Stomach (tissue), 9 donors: ENCODE measurements around the gene AKAP5. TPM values are rescaled to one million over a fixed set of nuclear protein-coding genes. Genes with fewer than 3 reads are reported as not detected.
A peak's percentile ranks its signal among the peaks of the same experiment; 100 is the strongest.

ENCODE experiments used
- DNase-seq, 2 donors: peaks; one replicate each; pipeline versions ENCODE4 v3.0.0 to v3.0.0-alpha.2; 2013 to 2019
- H3K27ac ChIP-seq, 5 donors: fragments of 200-600 bp in 4 of 5; sonication (generic) in 4 of 5; one replicate each; pipeline ENCODE4 v1.5.1; 2013 to 2019; ENCODE audit warnings: mild to moderate bottlenecking in 1 of 5, moderate library complexity in 1 of 5
- H3K27me3 ChIP-seq, 3 donors: fragments of 200-600 bp; sonication (generic); one replicate each; pipeline ENCODE4 v1.5.1; 2017 to 2019; ENCODE audit warnings: mixed run types in 1 of 3
- H3K36me3 ChIP-seq, 4 donors: fragments of 200-600 bp; sonication (generic); 1 replicate in 3 of 4; 2 replicates in 1 of 4; pipeline ENCODE4 v1.5.1; 2016 to 2019
- H3K4me1 ChIP-seq, 4 donors: fragments of 200-600 bp; sonication (generic); one replicate each; pipeline ENCODE4 v1.5.1; 2016 to 2019
- H3K4me3 ChIP-seq, 4 donors: fragments of 200-600 bp; sonication (generic) in 3 of 4; one replicate each; pipeline ENCODE4 v1.5.1; 2016 to 2019; ENCODE audit warnings: mild to moderate bottlenecking in 1 of 4
- H3K9me3 ChIP-seq, 4 donors: fragments of 200-600 bp; sonication (generic); one replicate each; pipeline ENCODE4 v1.5.1; 2016 to 2019
- CTCF ChIP-seq, 7 experiments: fragments of 450-650 bp in 4 of 7; fragments of 200-600 bp in 3 of 7; sonication (generic) in 3 of 7; IDR thresholded peaks; one replicate each; pipeline ENCODE4 v1.5.1; 2016 to 2019; ENCODE audit warnings: antibody characterized with exemption in 7 of 7, control low read depth in 2 of 7, mild to moderate bottlenecking in 1 of 7
- EP300 ChIP-seq: sonication (generic); formaldehyde crosslinking; IDR thresholded peaks from one replicate; pipeline ENCODE4 v1.6.1; 2017; ENCODE audit warnings: antibody characterized with exemption
- POLR2A ChIP-seq, 4 donors: fragments of 450-650 bp; IDR thresholded peaks; one replicate each; pipeline ENCODE4 v1.6.1; 2016; ENCODE audit warnings: antibody characterized with exemption in 4 of 4, control low read depth in 2 of 4, mild to moderate bottlenecking in 1 of 4, moderate library complexity in 1 of 4
- POLR2AphosphoS5 ChIP-seq, 3 donors: sonication (generic); formaldehyde crosslinking; IDR thresholded peaks; one replicate each; pipeline ENCODE4 v1.6.1; 2016; ENCODE audit warnings: antibody characterized with exemption in 3 of 3
- WGBS, 5 donors: extraction: QIAGEN DNeasy Blood & Tissue Kit in 3 of 5; methylation state at CpG; one replicate each; pipeline versions ENCODE4 v1.1.5 to v1.1.7; 2013 to 2018; 5-methylcytosine and 5-hydroxymethylcytosine counted together
- intact Hi-C: fragments of 100-400 bp; cut with DNase I; formaldehyde crosslinking; loops from one replicate; pipeline ENCODE4 v1.15.1; 2023; ENCODE audit warnings: low total_unique reads
- polyA plus RNA-seq, 3 donors: library from polyadenylated mRNA; stranded (reverse); fragments of 200-250 nt; gene quantifications; one replicate each; pipeline ENCODE4 v1.2.3, GENCODE V29; 2013
- total RNA-seq, 5 donors: library from RNA; depleted of rRNA; stranded (reverse); fragments of >200 nt; gene quantifications; one replicate each; pipeline versions ENCODE4 v1.1.0 to v1.2.3, GENCODE V29; 2014 to 2016
- donor health status: healthy with polysubstance abuse.
- donor health status: Bipolar disorder and iron deficiency.
- donor health status: healthy.

AKAP5 gene
- total and polyA plus RNA-seq, 8 donors = 0.15 to 3.2 (median 0.72) TPM; not detected in 3

- no peaks in the 10 kb centered on the region for H3K27me3 ChIP-seq
- no peaks in the 10 kb centered on the region for H3K4me1 ChIP-seq
- H3K27ac ChIP-seq = no peak overlapping the region
- 87 to 92% (median 90%) methylated on average over 7 of the region's 7 CpGs for WGBS, 5 donors
- no peak for DNase-seq
- no peaks in the 10 kb centered on the region for H3K9me3 ChIP-seq
- peaks cover 37 to 100% (median 97%) of the 10 kb centered on the region in 4 donors for H3K36me3 ChIP-seq
- H3K4me3 ChIP-seq = no peak overlapping the region
- TF ChIP-seq EP300 (no peak), CTCF (IDR thresholded peaks at IDR 0.05) (no peak), POLR2A (IDR thresholded peaks at IDR 0.05) (no peak), POLR2AphosphoS5 (IDR thresholded peaks at IDR 0.05) (no peak)
- intact Hi-C loops = no loop called here
Measured at GRCh38 chr14:64422756-64423155, 42.5 kb upstream of the AKAP5 start.

- TF ChIP-seq CTCF (IDR thresholded peaks at IDR 0.05) (no peak), POLR2A (IDR thresholded peaks at IDR 0.05) (no peak), POLR2AphosphoS5 (IDR thresholded peaks at IDR 0.05) (no peak), EP300 (no peak)
- no peak overlapping the region for H3K4me3 ChIP-seq
- 91 to 98% (median 94%) methylated on average over 6 of the region's 6 CpGs for WGBS, 5 donors
- no peaks in the 10 kb centered on the region for H3K9me3 ChIP-seq
- intact Hi-C loops = no loop called here
- no peak overlapping the region for H3K27ac ChIP-seq
- peaks cover 30 to 100% (median 99%) of the 10 kb centered on the region in 4 donors for H3K36me3 ChIP-seq
- H3K27me3 ChIP-seq = no peaks in the 10 kb centered on the region
- no peaks in the 10 kb centered on the region for H3K4me1 ChIP-seq
- no peak for DNase-seq
Measured at GRCh38 chr14:64423987-64424386, 41.3 kb upstream of the AKAP5 start.

GRCh38 chr14:64434528-64434927 is 30.8 kb upstream of the AKAP5 start:
- intact Hi-C loops = no loop called here
- H3K36me3 ChIP-seq = peaks cover 33 to 98% (median 88%) of the 10 kb centered on the region in 4 donors
- no peaks in the 10 kb centered on the region for H3K9me3 ChIP-seq
- H3K4me3 ChIP-seq = no peak overlapping the region
- TF ChIP-seq POLR2AphosphoS5 (IDR thresholded peaks at IDR 0.05) = no peak
- no peak for TF ChIP-seq EP300
- TF ChIP-seq CTCF (IDR thresholded peaks at IDR 0.05) = no peak
- no peak for TF ChIP-seq POLR2A (IDR thresholded peaks at IDR 0.05)
- H3K4me1 ChIP-seq = no peaks in the 10 kb centered on the region
- H3K27me3 ChIP-seq = no peaks in the 10 kb centered on the region
- H3K27ac ChIP-seq = no peak overlapping the region
- DNase-seq = no peak
- WGBS, 5 donors = 78 to 85% (median 84%) methylated on average over 3 of the region's 3 CpGs

- H3K27ac ChIP-seq = no peak overlapping the region
- H3K4me3 ChIP-seq = no peak overlapping the region
- H3K4me1 ChIP-seq = no peaks in the 10 kb centered on the region
- H3K27me3 ChIP-seq = no peaks in the 10 kb centered on the region
- intact Hi-C loops = no loop called here
- TF ChIP-seq CTCF (IDR thresholded peaks at IDR 0.05) (no peak), EP300 (no peak), POLR2A (IDR thresholded peaks at IDR 0.05) (no peak), POLR2AphosphoS5 (IDR thresholded peaks at IDR 0.05) (no peak)
- 52 to 69% (median 57%) methylated on average over 3 of the region's 3 CpGs for WGBS, 5 donors
- peak in 1 of 2 donors; percentile 15 for DNase-seq
- peaks cover 34 to 96% (median 90%) of the 10 kb centered on the region in 4 donors for H3K36me3 ChIP-seq
- H3K9me3 ChIP-seq = no peaks in the 10 kb centered on the region
Measured at GRCh38 chr14:64438181-64438841, 27.0 kb upstream of the AKAP5 start.
